Breast epithelium (tissue), 3 donors: Measurements from ENCODE around the gene SPDYE4.

ENCODE experiments used
- POLR2A ChIP-seq: fragments of 450-650 bp; IDR thresholded peaks from one replicate; pipeline ENCODE4 v1.6.1; 2016; ENCODE audit warnings: antibody characterized with exemption, mild to moderate bottlenecking, moderate library complexity
- POLR2AphosphoS5 ChIP-seq, 3 donors: sonication (generic); formaldehyde crosslinking; IDR thresholded peaks; one replicate each; pipeline ENCODE4 v1.6.1; 2017; ENCODE audit warnings: antibody characterized with exemption in 3 of 3
- TF ChIP-seq, protein P1 (sequence below), 3 donors: fragments of 450-650 bp; IDR thresholded peaks; one replicate each; pipeline ENCODE4 v1.5.1; 2016 to 2017; ENCODE audit warnings: antibody characterized with exemption in 3 of 3, mild to moderate bottlenecking in 3 of 3, moderate library complexity in 3 of 3

GRCh38 chr17:8713315-8713714 lies 45.0 kb downstream of the SPDYE4 start:
- TF ChIP-seq, protein P1, sequence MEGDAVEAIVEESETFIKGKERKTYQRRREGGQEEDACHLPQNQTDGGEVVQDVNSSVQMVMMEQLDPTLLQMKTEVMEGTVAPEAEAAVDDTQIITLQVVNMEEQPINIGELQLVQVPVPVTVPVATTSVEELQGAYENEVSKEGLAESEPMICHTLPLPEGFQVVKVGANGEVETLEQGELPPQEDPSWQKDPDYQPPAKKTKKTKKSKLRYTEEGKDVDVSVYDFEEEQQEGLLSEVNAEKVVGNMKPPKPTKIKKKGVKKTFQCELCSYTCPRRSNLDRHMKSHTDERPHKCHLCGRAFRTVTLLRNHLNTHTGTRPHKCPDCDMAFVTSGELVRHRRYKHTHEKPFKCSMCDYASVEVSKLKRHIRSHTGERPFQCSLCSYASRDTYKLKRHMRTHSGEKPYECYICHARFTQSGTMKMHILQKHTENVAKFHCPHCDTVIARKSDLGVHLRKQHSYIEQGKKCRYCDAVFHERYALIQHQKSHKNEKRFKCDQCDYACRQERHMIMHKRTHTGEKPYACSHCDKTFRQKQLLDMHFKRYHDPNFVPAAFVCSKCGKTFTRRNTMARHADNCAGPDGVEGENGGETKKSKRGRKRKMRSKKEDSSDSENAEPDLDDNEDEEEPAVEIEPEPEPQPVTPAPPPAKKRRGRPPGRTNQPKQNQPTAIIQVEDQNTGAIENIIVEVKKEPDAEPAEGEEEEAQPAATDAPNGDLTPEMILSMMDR (IDR thresholded peaks at IDR 0.05), result no peak
- no peak for TF ChIP-seq POLR2A
- TF ChIP-seq POLR2AphosphoS5 (IDR thresholded peaks at IDR 0.05), result no peak
